Panc1 (cell line): ENCODE data around the gene TM2D1. TPM values are rescaled to one million over a fixed set of nuclear protein-coding genes. Genes with fewer than 3 reads are reported as not detected.

Experiments used
- ATAC-seq: fragments of 200-7000 bp; cut with Tn5 transposase; 2 replicates; pipeline ENCODE4 v1.9.1; 2020; ENCODE audit warnings: mild to moderate bottlenecking, moderate library complexity
- BruUV-seq: library from RNA; stranded (reverse); fragments of 400-500 nt; replicated peaks from 2 replicates; lab custom pipeline; 2021; lab: Mats Ljungman, UMichigan
- CTCF ChIA-PET: fragments of 300-600 bp; sonication (Branson Sonifier 250); formaldehyde crosslinking; loops from one replicate; lab custom pipeline; 2022; ENCODE audit warnings: antibody characterized with exemption; lab: Charles Lee
- POLR2A ChIA-PET: fragments of 300-600 bp; sonication (Branson Sonifier 250); formaldehyde crosslinking; loops from one replicate; lab custom pipeline; 2022; ENCODE audit warnings: antibody characterized with exemption; lab: Charles Lee
- DNase-seq: peaks from one replicate; pipeline ENCODE4 v3.0.0-alpha.2; 2010; ENCODE audit warnings: low read depth, low spot score
- H3K27ac ChIP-seq: 2 replicates; pipeline ENCODE4 v1.5.1; 2011; ENCODE audit warnings: mild to moderate bottlenecking, low read length, inconsistent platforms
- H3K27me3 ChIP-seq: fragments of 200-500 bp; sonication (Bioruptor generic); 2 replicates; pipeline ENCODE4 v1.6.0; 2014; ENCODE audit warnings: low read length, inconsistent platforms; ENCODE audit not compliant: control insufficient read depth, insufficient read depth
- H3K36me3 ChIP-seq: fragments of 200-500 bp; sonication (Bioruptor generic); 2 replicates; pipeline ENCODE4 v1.5.1; 2014; ENCODE audit warnings: inconsistent platforms, mild to moderate bottlenecking, low read length, moderate library complexity; ENCODE audit not compliant: control insufficient read depth, insufficient read depth
- H3K4me1 ChIP-seq: 2 replicates; pipeline ENCODE4 v1.5.1; 2011; ENCODE audit warnings: inconsistent platforms, mild to moderate bottlenecking, low read length, moderate library complexity; ENCODE audit not compliant: control insufficient read depth, insufficient read depth
- H3K4me3 ChIP-seq, 2 experiments: 2 replicates each; pipeline ENCODE4 v1.5.1; 2011 to 2012; ENCODE audit warnings: low read depth in 2 of 2, low read length in 2 of 2, mild to moderate bottlenecking in 2 of 2, inconsistent platforms in 1 of 2, moderate library complexity in 1 of 2
- H3K9me3 ChIP-seq: fragments of 200-500 bp; sonication (Bioruptor generic); 2 replicates; pipeline ENCODE4 v1.5.1; 2014; ENCODE audit warnings: low read depth, mild to moderate bottlenecking, inconsistent platforms, low read length, moderate library complexity; ENCODE audit not compliant: control insufficient read depth, insufficient read depth
- POLR2AphosphoS5 ChIP-seq: IDR thresholded peaks from 2 replicates; pipeline ENCODE4 v1.6.1; 2012; ENCODE audit warnings: mild to moderate bottlenecking, low read depth, low read length, moderate library complexity
- SIN3A ChIP-seq: IDR thresholded peaks from 2 replicates; pipeline ENCODE4 v1.6.1; 2012; ENCODE audit warnings: low read depth, mild to moderate bottlenecking, low read length, moderate library complexity, borderline replicate concordance; ENCODE audit not compliant: insufficient read depth
- TCF7L2 ChIP-seq: IDR thresholded peaks from 2 replicates; pipeline ENCODE4 v1.6.1; 2011; ENCODE audit warnings: mild to moderate bottlenecking, low read depth, low read length, inconsistent platforms
- in situ Hi-C: cut with HindIII; loops from 2 replicates; pipeline ENCODE4 v1.10.0; 2016; ENCODE audit warnings: low sequenced_read_pairs, low pct_unique_long_range_greater_than_20kb
- intact Hi-C: fragments of 100-400 bp; cut with micrococcal nuclease; formaldehyde crosslinking; loops from one replicate; pipeline ENCODE4 v1.10.0; 2022; ENCODE audit not compliant: unreplicated experiment
- total RNA-seq: library from RNA; stranded (reverse); gene quantifications from one replicate; pipeline ENCODE4 v1.2.1, GENCODE V29; 2021; ENCODE audit not compliant: unreplicated experiment
- TF ChIP-seq, protein P1 (sequence below): fragments of 450-650 bp; IDR thresholded peaks from 2 replicates; pipeline ENCODE4 v1.5.1; 2017; ENCODE audit warnings: mild to moderate bottlenecking
- TF ChIP-seq, protein P2 (sequence below), 2 experiments: IDR thresholded peaks; 2 replicates each; pipeline ENCODE4 v1.6.1; 2011 to 2012; ENCODE audit warnings: low read depth in 2 of 2, control low read depth in 1 of 2, low read length in 1 of 2, mild to moderate bottlenecking in 1 of 2, moderate library complexity in 1 of 2; ENCODE audit not compliant: insufficient read depth in 1 of 2

Gene TM2D1
- total RNA-seq, 1 experiment from 2014 or later, result 43.2 TPM

DNA sequence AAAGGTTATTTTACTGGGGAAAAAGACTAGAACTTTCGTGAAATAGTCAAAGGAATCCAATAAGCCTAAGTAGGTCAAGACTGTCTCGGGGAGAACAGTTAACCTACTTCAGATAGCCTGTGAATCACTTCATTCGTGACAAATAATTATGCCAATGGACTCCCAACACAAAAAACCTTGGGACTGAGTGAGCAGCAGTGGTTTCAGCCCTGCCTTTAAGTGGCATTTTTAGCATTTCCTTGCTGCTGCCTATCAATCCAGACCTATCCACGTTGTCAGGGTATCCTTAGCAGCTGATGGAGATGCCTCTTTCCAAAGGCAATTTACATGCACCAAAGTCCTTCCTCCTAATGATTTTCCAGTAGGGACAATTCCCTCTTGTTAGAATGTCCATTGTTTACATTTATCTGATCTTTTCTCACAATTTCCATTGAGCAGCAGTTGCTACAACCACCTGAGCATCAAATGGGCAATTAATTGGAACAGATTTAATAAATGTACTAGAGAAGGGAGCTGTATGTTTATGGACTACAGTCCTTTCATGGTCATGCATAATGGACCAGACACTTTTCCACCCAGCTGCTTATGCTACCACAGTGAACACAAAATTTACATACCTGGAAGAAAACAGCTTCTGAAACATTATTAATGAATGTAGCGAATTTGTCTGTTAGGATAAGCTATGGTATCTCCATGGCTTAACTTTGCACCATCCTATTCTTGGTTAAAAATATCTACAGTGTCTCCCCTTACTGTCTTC, 75.8 kb downstream of the TM2D1 start:
- CTCF ChIA-PET, result no interaction called here
- H3K27me3 ChIP-seq, result no peaks in the 10 kb centered on the region
- TF ChIP-seq POLR2AphosphoS5 (no peak), SIN3A (no peak), TCF7L2 (no peak)
- TF ChIP-seq, protein P1, sequence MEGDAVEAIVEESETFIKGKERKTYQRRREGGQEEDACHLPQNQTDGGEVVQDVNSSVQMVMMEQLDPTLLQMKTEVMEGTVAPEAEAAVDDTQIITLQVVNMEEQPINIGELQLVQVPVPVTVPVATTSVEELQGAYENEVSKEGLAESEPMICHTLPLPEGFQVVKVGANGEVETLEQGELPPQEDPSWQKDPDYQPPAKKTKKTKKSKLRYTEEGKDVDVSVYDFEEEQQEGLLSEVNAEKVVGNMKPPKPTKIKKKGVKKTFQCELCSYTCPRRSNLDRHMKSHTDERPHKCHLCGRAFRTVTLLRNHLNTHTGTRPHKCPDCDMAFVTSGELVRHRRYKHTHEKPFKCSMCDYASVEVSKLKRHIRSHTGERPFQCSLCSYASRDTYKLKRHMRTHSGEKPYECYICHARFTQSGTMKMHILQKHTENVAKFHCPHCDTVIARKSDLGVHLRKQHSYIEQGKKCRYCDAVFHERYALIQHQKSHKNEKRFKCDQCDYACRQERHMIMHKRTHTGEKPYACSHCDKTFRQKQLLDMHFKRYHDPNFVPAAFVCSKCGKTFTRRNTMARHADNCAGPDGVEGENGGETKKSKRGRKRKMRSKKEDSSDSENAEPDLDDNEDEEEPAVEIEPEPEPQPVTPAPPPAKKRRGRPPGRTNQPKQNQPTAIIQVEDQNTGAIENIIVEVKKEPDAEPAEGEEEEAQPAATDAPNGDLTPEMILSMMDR, result no peak
- TF ChIP-seq, protein P2, sequence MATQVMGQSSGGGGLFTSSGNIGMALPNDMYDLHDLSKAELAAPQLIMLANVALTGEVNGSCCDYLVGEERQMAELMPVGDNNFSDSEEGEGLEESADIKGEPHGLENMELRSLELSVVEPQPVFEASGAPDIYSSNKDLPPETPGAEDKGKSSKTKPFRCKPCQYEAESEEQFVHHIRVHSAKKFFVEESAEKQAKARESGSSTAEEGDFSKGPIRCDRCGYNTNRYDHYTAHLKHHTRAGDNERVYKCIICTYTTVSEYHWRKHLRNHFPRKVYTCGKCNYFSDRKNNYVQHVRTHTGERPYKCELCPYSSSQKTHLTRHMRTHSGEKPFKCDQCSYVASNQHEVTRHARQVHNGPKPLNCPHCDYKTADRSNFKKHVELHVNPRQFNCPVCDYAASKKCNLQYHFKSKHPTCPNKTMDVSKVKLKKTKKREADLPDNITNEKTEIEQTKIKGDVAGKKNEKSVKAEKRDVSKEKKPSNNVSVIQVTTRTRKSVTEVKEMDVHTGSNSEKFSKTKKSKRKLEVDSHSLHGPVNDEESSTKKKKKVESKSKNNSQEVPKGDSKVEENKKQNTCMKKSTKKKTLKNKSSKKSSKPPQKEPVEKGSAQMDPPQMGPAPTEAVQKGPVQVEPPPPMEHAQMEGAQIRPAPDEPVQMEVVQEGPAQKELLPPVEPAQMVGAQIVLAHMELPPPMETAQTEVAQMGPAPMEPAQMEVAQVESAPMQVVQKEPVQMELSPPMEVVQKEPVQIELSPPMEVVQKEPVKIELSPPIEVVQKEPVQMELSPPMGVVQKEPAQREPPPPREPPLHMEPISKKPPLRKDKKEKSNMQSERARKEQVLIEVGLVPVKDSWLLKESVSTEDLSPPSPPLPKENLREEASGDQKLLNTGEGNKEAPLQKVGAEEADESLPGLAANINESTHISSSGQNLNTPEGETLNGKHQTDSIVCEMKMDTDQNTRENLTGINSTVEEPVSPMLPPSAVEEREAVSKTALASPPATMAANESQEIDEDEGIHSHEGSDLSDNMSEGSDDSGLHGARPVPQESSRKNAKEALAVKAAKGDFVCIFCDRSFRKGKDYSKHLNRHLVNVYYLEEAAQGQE (IDR thresholded peaks at IDR 0.05; ENCODE audit: insufficient read depth in 1 of 2, low read depth in 2 of 2, low read length in 1 of 2), result no peak
- no peak for ATAC-seq
- no peaks in the 10 kb centered on the region for H3K4me1 ChIP-seq
- no peaks in the 10 kb centered on the region for H3K9me3 ChIP-seq
- BruUV-seq, result no TSS peak
- in situ Hi-C loops (no loop called here), intact Hi-C loops (no loop called here)
- H3K4me3 ChIP-seq, result no peak overlapping the region
- H3K36me3 ChIP-seq, result no peaks in the 10 kb centered on the region
- POLR2A ChIA-PET, result no interaction called here
- DNase-seq, result no peak
- H3K27ac ChIP-seq, result no peak overlapping the region

DNA sequence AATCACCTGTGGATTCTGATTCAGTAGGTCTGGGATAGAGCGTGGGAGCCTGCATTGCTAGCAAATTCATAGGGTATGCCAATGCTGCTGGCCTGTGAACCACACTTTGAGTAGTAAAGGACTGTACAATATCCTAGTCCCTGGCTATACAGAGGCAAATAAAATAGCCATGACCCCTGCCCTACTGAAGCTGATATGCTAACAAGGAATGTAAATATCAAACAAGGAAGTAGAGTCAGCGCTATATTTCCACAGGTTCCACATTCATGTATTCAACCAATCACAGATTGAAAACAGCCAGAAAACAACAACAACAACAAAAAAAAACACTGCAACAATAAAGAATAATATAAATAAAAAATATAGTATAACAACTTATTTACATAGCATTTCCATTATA, 77.8 kb downstream of the TM2D1 start:
- no peak overlapping the region for H3K4me3 ChIP-seq
- TF ChIP-seq POLR2AphosphoS5 (no peak), TCF7L2 (no peak), SIN3A (no peak)
- TF ChIP-seq, protein P1, result no peak
- TF ChIP-seq, protein P2 (IDR thresholded peaks at IDR 0.05; ENCODE audit: insufficient read depth in 1 of 2, low read depth in 2 of 2, low read length in 1 of 2), result no peak
- in situ Hi-C loops (no loop called here), intact Hi-C loops (no loop called here)
- no peak for DNase-seq
- BruUV-seq, result no TSS peak
- ChIA-PET CTCF (no interaction called here), POLR2A (no interaction called here)
- no peaks in the 10 kb centered on the region for H3K4me1 ChIP-seq
- H3K9me3 ChIP-seq, result no peaks in the 10 kb centered on the region
- ATAC-seq, result no peak
- H3K36me3 ChIP-seq, result no peaks in the 10 kb centered on the region
- H3K27me3 ChIP-seq, result no peaks in the 10 kb centered on the region
- H3K27ac ChIP-seq, result no peak overlapping the region
